Fibroblast of peridontal ligament (primary cell): Measurements from ENCODE around the gene PIAS4.

Experiments
- DNase-seq: peaks from one replicate; pipeline ENCODE4 v3.0.0-alpha.2; 2010; ENCODE audit errors: extremely low read depth

The PIAS4 gene

GRCh38 chr19:4077800-4078684, 70.5 kb downstream of the PIAS4 start:
- no peak for DNase-seq

- DNase-seq = no peak
These were observed 72.9 kb downstream of the PIAS4 start for GRCh38 chr19:4080473-4080872.

GRCh38 chr19:4081441-4082129, 74.0 kb downstream of the PIAS4 start:
- no peak for DNase-seq

- no peak for DNase-seq
These were observed 74.6 kb downstream of the PIAS4 start for GRCh38 chr19:4082172-4082571.

GRCh38 chr19:4083677-4084546, 76.4 kb downstream of the PIAS4 start:
- DNase-seq = no peak

GRCh38 chr19:4084547-4084877, 77.0 kb downstream of the PIAS4 start:
- no peak for DNase-seq

- no peak for DNase-seq
These were observed 78.9 kb downstream of the PIAS4 start for GRCh38 chr19:4086411-4086867.

- DNase-seq = no peak
These were observed 80.5 kb downstream of the PIAS4 start for GRCh38 chr19:4087787-4088679.

- DNase-seq = no peak
These were observed 81.4 kb downstream of the PIAS4 start for GRCh38 chr19:4088975-4089374.
